NB4 (cell line): ENCODE data around the gene TNP1.

Experiments used
- DNase-seq: peaks from one replicate; pipeline ENCODE4 v3.0.0; 2010; ENCODE audit warnings: low read depth
- H3K4me3 ChIP-seq: one replicate; pipeline ENCODE4 v1.5.1; 2011; ENCODE audit warnings: mild to moderate bottlenecking, low read depth, low read length, moderate library complexity
- MYC ChIP-seq: IDR thresholded peaks from 2 replicates; pipeline ENCODE4 v1.6.1; 2011; ENCODE audit warnings: low read depth, low read length
- POLR2A ChIP-seq: IDR thresholded peaks from 2 replicates; pipeline ENCODE4 v1.6.1; 2011; ENCODE audit warnings: mild to moderate bottlenecking; ENCODE audit not compliant: insufficient read length; ENCODE audit errors: extremely low read depth
- TF ChIP-seq, protein P1 (sequence below): IDR thresholded peaks from 2 replicates; pipeline ENCODE4 v1.6.1; 2011; ENCODE audit warnings: low read depth, low read length
- TF ChIP-seq, protein P2 (sequence below): IDR thresholded peaks from one replicate; pipeline ENCODE4 v1.5.1; 2012; ENCODE audit warnings: low read depth, low read length

The TNP1 gene

DNA sequence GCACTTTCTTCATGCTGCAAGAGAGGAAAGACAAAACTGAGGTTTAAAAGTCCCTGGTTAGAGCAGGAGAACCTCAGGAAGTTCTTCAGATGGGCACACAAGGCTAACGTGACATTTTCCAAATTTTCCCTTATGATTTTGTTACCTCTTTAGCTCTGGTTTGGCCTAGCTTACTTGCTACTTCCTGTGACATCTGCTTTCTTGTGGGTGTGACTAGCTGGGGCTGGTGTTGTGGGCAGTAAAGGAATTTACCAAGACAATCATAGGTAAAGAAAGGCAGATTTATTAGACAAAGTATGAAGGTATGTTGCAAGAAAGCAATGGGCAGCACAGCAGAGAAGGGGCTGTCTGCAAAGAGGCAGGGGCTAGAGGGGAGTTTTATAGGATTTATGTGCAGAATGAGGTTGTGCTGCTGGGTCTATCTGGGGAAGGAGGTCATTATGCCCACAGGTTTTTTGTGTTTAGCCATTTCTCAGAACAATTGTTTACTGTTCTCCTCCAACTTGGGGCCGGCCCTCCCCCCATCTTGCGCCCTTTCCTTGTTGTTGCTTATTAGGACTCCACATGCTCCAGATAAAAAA is 6.7 kb upstream of the TNP1 start:
- DNase-seq, result no peak
- TF ChIP-seq, protein P1, sequence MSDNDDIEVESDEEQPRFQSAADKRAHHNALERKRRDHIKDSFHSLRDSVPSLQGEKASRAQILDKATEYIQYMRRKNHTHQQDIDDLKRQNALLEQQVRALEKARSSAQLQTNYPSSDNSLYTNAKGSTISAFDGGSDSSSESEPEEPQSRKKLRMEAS, result no peak
- TF ChIP-seq, protein P2, sequence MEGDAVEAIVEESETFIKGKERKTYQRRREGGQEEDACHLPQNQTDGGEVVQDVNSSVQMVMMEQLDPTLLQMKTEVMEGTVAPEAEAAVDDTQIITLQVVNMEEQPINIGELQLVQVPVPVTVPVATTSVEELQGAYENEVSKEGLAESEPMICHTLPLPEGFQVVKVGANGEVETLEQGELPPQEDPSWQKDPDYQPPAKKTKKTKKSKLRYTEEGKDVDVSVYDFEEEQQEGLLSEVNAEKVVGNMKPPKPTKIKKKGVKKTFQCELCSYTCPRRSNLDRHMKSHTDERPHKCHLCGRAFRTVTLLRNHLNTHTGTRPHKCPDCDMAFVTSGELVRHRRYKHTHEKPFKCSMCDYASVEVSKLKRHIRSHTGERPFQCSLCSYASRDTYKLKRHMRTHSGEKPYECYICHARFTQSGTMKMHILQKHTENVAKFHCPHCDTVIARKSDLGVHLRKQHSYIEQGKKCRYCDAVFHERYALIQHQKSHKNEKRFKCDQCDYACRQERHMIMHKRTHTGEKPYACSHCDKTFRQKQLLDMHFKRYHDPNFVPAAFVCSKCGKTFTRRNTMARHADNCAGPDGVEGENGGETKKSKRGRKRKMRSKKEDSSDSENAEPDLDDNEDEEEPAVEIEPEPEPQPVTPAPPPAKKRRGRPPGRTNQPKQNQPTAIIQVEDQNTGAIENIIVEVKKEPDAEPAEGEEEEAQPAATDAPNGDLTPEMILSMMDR, result no peak
- TF ChIP-seq POLR2A, result no peak
- no peak for TF ChIP-seq MYC
- H3K4me3 ChIP-seq, result no peak overlapping the region

DNA sequence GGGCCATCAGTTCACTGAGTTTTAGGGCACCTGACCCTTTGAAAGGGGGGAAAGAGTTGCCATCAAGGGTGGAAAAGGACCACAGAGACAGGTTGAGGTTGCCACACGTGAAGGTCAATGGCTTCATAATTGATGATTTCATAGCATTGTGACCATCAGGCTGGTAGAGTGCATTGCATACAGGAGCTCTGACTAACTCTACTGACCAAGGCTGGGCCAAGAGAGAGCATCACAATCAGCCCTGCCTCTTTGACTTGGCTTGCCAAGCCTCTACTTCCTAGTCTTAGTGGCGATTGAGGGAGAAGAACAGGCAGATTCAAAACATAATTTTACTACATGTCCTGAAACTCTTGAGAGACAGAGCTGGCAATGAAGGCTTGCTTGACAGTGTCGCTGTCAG is 5.8 kb upstream of the TNP1 start:
- DNase-seq, result no peak
- TF ChIP-seq POLR2A (no peak), MYC (no peak)
- TF ChIP-seq, protein P1, result no peak
- TF ChIP-seq, protein P2, result no peak
- no peak overlapping the region for H3K4me3 ChIP-seq

DNA sequence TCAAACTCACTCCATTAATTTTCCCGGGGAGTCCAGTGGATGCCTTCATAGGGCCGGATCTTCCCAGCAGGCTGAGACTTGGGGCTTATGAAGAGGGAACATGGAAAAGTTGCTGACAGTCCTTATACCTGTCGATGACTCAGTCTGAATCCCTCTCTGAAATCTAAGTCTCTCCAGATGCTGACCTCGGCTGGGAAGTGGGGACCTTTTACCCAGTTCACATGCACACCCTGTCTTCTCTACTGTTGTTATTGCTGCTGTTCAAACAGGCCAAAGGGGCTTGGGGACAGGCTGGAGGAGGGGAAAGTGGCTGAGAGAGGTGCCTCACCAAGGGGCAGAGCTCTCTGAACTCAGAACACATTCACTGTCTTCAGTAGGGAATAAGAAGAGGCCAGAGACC is 4.1 kb upstream of the TNP1 start:
- no peak for DNase-seq
- H3K4me3 ChIP-seq, result no peak overlapping the region
- TF ChIP-seq MYC (no peak), POLR2A (no peak)
- TF ChIP-seq, protein P2, result no peak
- TF ChIP-seq, protein P1, result no peak

DNA sequence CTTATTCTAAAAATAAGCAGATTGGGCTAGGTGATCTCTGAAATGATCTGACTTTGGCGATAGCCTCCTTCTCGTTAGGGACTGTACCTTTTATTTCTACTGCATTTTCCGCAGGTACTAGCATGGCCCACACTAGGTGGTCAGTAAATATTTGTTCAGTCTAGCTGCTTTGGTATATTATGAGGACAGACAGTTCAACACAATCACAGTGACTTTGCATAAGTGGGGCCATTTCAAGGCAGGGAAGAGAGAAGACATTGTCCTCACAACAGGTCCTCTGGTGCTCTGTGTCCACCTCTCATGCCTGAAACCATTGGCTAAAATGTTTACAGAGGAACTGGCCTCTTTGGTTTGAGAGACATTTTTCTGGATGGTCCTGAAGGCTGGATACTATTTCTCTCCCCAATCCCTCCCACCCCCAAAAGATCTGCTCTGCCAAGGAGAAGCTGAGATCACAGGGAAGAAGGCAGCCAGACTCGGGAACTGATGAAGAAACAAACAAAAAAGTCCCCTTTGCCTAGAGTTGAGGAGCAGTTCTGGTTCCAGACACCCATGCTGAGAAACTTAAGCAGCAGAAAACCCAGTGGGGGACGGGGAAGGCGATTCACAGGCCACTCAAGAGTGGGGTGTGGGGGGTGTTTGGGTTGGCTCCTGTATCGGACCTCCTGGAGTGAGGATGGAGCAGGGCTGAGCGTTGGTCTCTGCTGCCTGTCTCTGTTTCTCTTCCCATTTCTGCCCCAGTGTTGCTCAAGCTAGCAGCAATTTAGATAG is 2.9 kb upstream of the TNP1 start:
- H3K4me3 ChIP-seq, result no peak overlapping the region
- TF ChIP-seq, protein P2, result no peak
- TF ChIP-seq POLR2A, result no peak
- TF ChIP-seq, protein P1, result no peak
- no peak for TF ChIP-seq MYC
- no peak for DNase-seq

DNA sequence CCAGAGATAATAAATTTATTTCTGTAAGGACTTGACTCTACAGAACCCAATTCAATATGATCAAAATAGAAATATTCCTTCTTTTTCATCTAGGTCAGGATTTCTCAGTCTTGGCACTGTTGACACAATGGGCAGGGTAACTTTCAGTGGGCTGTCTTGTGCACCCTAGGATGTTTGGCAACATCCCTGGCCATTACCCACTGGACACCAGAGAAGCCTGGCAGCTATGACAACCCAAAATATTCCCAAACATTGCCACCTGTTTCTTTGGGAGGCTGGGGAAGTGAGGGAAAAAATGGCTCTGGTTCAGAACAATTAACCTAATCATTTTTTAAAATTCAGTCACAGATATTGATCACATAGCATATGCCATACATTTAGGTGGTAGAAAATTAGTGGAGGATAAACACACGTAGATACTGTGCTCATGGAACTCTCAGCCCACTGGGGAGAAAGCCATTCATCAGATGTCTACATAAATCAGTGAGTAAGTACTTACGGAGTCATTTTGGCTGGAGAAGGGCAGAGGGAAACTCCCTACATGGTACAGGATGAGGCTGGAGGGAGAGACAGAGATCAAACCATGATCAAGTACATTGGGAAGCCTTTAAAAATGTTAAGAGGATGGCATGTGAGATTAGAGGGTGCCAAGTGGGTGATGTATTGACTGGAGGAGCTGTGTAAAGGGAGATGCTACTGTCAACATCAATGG is 718 bp upstream of the TNP1 start:
- DNase-seq, result no peak
- H3K4me3 ChIP-seq, result no peak overlapping the region
- TF ChIP-seq POLR2A, result no peak
- TF ChIP-seq, protein P1, result no peak
- TF ChIP-seq, protein P2, result no peak
- TF ChIP-seq MYC, result no peak
